Fibroblast of villous mesenchyme (primary cell): ENCODE results near the gene TYW1B. TPM values are rescaled to one million over a fixed set of nuclear protein-coding genes. Genes with fewer than 3 reads are reported as not detected.
"Not testable (repeated sequence)": the region's sequence is repeated elsewhere in the genome, so short reads cannot be mapped to it uniquely, and the experiment has no call there.

Source experiments
- DNase-seq: peaks from one replicate; pipeline ENCODE4 v3.0.0-alpha.2; 2010; ENCODE audit warnings: low read depth
- H3K4me3 ChIP-seq: 2 replicates; pipeline ENCODE4 v1.5.1; 2011; ENCODE audit warnings: low read depth, mild to moderate bottlenecking, low read length
- total RNA-seq: library from RNA; depleted of rRNA; stranded (reverse); fragments of >200 nt; gene quantifications from 2 replicates; pipeline ENCODE4 v1.2.3, GENCODE V29; 2012
- TF ChIP-seq, protein P1 (sequence below): IDR thresholded peaks from 2 replicates; pipeline ENCODE4 v1.5.1; 2012; ENCODE audit warnings: low read depth, mild to moderate bottlenecking, low read length; ENCODE audit not compliant: insufficient read depth

The TYW1B gene
- total RNA-seq, 1 donor: 2.2 TPM

DNA sequence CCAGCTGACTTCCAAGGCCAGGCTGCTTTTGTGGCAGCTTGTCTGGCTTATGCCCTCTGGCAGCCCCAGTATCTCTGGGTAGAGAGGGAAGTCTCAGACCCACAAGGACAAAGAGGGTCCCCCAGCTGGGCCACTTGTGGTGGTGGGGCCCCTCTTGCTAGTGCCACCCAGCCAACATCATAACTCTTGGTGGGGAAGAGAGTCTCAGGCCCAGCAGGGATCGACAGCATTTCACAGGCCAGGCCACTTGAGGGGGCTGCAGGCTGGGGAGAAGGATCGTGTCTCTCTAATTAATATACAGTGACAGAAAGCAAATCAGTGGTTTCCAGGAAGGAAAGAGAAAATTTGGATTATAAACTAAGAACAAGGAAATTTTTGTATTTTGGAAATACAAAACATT lies 76.0 kb downstream of the TYW1B start:
- TF ChIP-seq, protein P1, sequence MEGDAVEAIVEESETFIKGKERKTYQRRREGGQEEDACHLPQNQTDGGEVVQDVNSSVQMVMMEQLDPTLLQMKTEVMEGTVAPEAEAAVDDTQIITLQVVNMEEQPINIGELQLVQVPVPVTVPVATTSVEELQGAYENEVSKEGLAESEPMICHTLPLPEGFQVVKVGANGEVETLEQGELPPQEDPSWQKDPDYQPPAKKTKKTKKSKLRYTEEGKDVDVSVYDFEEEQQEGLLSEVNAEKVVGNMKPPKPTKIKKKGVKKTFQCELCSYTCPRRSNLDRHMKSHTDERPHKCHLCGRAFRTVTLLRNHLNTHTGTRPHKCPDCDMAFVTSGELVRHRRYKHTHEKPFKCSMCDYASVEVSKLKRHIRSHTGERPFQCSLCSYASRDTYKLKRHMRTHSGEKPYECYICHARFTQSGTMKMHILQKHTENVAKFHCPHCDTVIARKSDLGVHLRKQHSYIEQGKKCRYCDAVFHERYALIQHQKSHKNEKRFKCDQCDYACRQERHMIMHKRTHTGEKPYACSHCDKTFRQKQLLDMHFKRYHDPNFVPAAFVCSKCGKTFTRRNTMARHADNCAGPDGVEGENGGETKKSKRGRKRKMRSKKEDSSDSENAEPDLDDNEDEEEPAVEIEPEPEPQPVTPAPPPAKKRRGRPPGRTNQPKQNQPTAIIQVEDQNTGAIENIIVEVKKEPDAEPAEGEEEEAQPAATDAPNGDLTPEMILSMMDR: peak; percentile 50
- DNase-seq: no peak
- H3K4me3 ChIP-seq: no peak overlapping the region

DNA sequence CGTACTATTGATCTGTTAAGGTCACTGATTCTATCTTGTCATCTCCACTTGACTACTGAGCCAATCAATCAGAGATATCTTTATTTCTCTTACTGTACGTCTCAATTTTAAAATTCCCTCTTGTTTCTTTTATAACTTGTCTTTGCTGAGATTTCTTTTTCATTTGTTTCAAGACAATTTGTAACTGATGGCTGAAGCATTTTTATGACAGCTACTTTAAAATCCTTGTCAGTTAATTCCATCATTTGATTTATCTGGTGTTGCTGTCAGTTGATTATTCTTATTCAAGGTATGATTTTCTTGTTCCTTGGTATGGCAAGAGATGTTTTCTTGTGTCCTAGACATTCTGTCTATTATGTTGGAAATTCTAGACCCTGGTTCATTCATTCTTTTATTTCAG lies 76.6 kb downstream of the TYW1B start:
- no peak for DNase-seq
- TF ChIP-seq, protein P1: no peak
- H3K4me3 ChIP-seq: no peak overlapping the region

DNA sequence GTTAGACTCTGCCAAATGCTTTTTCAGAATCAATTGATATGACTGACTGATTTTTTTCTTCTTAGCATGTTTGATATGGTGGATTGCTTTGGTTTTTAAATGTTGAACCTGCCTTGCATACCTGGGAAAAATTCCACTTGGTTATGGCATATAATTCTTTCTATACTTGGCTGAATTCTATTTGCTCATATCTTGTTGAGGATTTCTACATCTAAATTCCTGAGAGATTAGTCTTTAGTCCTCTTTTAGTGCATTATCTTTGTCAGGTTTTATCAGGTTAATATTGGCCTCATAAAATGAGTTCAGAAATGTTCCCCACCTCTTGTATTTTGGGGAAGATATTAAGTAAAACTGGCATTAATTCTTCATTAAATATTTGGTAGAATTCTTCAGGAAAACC lies 79.4 kb downstream of the TYW1B start:
- H3K4me3 ChIP-seq: not testable (repeated sequence)
- DNase-seq: peak; percentile 14

GRCh38 chr7:72744244-72744926 lies 83.6 kb downstream of the TYW1B start:
- peak overlapping the region; percentile 49 for H3K4me3 ChIP-seq
- DNase-seq: peak; percentile 89

DNA sequence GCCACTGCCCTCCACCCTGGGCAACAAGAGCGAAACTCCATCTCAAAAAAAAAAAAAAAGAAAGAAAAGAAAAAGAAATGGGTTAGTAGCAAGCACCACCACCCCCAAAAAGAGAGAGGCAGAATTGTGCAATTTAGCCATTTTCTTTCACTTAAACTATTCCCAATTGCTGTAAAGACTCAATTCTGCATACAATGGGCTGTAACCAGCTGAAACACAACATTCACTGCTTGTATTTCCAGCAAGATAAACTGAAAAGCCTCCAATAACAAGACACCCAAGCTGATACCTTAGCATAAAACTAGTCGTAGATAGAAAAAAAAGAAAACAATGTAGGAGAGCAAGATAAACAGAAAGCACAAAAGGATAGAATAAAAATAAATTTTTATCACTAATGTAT lies 84.2 kb downstream of the TYW1B start:
- not testable (repeated sequence) for H3K4me3 ChIP-seq, DNase-seq

GRCh38 chr7:72739716-72740115 lies 88.3 kb downstream of the TYW1B start:
- DNase-seq, H3K4me3 ChIP-seq: not testable (repeated sequence)

DNA sequence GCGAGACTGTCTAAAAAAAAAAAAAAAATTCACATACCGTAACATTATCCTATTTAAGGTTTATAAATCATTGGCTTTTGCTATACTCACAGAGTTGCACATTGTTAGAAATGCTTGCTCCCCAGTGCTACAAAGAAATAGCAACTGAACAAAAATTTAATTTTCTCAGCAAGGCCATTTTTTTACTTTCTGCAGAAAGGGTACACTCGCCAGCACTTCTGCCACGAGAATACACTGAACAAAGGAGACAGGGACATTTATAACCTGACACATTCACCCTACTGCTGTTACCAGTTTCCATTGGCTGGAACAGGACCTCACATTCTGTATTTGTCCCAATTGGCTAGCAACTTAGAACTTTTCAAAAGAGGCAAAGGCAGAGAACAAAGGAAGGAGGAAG lies 92.1 kb downstream of the TYW1B start:
- not testable (repeated sequence) for DNase-seq, H3K4me3 ChIP-seq

GRCh38 chr7:72730815-72731214 lies 97.2 kb downstream of the TYW1B start:
- H3K4me3 ChIP-seq, DNase-seq: not testable (repeated sequence)

DNA sequence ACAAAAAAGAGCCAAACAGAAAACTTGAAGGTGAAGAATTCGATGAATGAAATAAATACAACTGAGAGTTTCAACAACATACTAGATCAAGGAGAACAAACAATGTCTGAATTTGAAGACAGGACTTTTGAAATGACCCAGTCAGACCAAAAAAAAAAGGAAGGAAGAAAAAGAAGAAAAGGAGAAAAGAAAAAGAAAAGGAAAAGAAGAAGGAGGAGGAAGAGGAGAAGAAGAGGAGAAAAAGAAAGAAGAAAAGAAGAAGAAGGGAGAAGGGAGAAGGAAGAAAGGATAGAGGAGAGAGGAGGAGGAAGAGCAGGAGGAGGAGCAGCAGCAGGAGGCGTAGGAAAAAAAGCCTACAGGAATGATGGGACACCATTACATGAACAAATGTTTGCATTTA lies 97.6 kb downstream of the TYW1B start:
- H3K4me3 ChIP-seq, DNase-seq: not testable (repeated sequence)

- not testable (repeated sequence) for DNase-seq, H3K4me3 ChIP-seq
Observed at GRCh38 chr7:72729130-72729529, 98.9 kb downstream of the TYW1B start.

GRCh38 chr7:72722694-72723093 lies 105.3 kb downstream of the TYW1B start:
- DNase-seq, H3K4me3 ChIP-seq: not testable (repeated sequence)

DNA sequence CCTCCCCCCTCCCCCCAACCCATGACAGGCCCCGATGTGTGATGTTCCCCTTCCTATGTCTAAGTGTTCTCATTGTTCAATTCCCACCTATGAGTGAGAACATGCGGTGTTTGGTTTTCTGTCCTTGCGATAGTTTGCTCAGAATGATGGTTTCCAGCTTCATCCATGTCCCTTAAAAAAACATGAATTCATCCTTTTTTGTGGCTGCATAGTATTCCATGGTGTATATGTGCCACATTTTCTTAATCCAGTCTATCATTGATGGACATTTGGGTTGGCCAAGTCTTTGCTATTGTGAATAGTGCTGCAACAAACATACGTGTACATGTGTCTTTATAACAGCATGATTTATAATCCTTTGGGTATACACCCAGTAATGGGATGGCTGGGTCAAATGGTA lies 107.1 kb downstream of the TYW1B start:
- DNase-seq: not testable (repeated sequence)

GRCh38 chr7:72717252-72717774 lies 110.7 kb downstream of the TYW1B start:
- not testable (repeated sequence) for DNase-seq, H3K4me3 ChIP-seq

More for the DNA sequence above, 107.1 kb downstream of the TYW1B start:
- not testable (repeated sequence) for H3K4me3 ChIP-seq

DNA sequence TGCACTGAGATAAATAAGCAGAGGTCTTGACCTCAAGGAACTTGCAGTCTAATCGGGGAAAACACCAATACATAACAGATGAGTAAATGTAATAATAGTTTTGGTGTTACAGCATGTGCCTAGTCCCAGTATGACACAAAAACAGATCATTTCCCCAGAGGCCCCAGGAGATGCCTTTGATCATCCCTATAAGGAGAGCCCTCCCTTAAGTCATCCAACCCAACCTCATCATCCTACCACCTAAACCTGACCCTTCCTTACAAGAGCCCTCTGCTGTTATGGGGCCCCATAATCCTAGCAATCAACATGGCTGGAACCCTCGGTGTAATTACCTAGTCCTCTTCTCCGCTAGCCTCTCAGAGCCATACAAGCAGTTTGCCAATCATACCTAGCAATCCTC lies 116.1 kb downstream of the TYW1B start:
- not testable (repeated sequence) for DNase-seq, H3K4me3 ChIP-seq
